Measurements from ENCODE around the gene ZNF771.

The ZNF771 gene

DNA sequence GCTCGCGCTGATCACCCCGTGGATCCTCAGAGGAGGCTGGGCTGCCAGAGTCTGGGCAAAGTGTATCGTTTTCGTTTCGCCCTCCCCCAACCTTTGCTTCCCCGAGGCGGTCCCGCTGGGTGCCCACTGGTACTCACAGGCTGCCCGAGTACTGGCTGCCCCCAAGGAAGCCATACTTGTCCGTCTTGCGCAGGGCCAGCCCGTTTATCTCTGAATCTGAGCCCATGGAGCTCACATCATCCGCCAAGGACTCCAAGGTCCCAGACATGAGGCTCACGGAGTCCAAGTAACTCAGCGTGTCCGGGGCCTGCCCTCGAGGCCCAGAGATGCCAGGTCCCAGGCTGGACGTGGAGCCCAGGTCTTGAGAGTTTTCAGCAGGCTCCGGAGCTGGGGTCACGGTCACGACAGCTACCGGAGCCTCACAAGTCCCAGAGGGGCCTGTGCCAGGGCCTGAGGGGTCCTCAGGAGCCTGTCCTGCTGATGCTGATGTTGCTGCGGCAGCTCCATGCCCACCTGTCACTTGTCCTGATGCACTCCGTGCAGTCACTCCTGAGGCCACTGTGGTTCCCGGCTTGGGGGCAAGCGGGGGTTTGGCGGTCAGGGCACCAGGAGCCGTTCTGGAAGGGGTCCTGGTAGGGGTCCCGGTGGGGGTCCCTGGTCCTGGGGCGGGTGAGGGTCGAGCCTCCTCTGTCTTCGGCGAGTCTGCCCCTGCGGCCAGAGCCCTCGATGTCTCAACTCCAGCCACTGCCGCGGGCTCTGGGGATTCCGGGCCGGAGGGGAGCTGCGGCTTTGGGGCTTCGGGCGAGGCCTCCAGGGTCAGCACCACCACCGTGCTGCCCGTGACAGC is 38.1 kb upstream of the ZNF771 start:
- Histone ChIP-seq H3K4me3 (ENCODE audit: low read length) (peak overlapping the region; percentile 56), H3K9me3 (ENCODE audit: low read length) (no peaks in the 10 kb centered on the region), H3K4me1 (ENCODE audit: insufficient read depth, low read length) (peaks cover 30% of the 10 kb centered on the region), H2AFZ (ENCODE audit: low read depth, low read length) (peak overlapping the region; percentile 18), H3K36me3 (ENCODE audit: insufficient read depth, low read length) (peaks cover 9% of the 10 kb centered on the region), H3K27me3 (ENCODE audit: insufficient read depth, low read length) (no peaks in the 10 kb centered on the region)

DNA sequence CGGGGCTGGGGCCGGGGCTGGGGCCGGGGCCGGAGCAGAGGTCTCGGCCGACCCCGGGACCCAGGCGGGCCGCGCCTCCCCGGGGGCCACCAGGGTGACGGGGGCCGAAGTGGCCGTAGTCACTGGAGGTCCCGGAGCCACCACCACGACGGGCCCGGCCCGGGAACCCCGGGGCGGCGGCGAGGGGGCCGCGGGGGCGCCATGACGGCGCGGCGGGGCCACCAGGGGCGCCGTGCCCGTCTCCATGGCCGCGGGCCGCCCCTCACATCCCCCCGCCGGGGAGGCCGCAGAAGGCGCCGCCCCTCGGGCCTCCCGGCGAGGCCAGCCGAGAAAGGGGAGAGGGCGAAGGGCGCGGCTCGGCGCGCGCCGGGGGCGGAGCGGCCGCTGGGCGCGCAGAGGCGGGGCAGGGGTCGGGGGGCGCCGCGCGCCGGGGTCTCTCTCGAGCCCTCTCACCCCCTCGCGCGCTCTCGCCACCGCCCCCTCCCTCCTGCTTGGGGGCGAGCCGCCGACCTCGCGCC is 37.4 kb upstream of the ZNF771 start:
- Histone ChIP-seq H3K9me3 (ENCODE audit: low read length) (no peaks in the 10 kb centered on the region), H3K4me3 (ENCODE audit: low read length) (peak overlapping the region; percentile 56), H3K27me3 (ENCODE audit: insufficient read depth, low read length) (no peaks in the 10 kb centered on the region), H3K36me3 (ENCODE audit: insufficient read depth, low read length) (peaks cover 9% of the 10 kb centered on the region), H2AFZ (ENCODE audit: low read depth, low read length) (peak overlapping the region; percentile 18), H3K4me1 (ENCODE audit: insufficient read depth, low read length) (peaks cover 30% of the 10 kb centered on the region)

DNA sequence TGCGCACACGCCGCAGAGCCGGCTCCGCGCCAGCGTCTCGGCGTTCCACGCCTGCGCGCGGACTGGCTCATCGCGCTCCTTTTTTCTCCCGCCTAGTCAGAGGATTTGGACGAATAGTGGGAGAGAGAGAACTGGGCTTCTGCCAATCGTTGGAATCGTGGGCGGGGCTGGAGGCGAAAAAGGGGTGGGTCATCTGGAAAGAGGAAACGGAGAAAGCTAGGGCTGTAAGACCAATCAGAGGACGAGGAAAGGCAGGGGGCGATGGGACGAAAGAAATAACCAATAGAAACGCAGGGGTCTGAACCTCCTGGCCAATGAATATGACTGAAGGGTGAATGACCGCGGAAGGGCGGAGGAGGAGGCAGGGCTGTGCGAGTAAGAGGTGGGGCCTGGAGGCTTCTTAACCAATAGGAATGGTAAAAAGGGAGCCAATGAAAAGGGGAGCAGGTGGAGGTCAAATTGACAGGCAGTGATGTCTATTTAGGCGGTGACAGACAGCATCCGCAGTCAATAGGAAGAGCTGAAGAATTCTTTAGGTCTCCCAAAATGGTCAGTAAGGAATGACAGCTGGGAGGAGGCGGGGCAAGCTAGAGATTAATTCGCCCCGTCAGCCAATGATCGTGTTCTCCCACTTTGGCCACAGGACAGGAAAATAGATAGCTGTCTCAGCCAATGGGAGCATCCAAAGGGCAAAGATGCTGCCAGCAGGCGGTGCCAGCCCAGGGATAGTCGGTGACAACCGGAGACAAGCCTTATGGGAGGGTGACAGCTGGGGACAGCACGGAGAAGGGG is 36.8 kb upstream of the ZNF771 start, which contains the start of gene TBC1D10B:
Gene TBC1D10B (minus strand): TSS at position 39 of the 792 bp plus-strand sequence. CDS start 311 bp downstream, outside the sequence.
- Histone ChIP-seq H3K36me3 (ENCODE audit: insufficient read depth, low read length) (peaks cover 6% of the 10 kb centered on the region), H3K9me3 (ENCODE audit: low read length) (no peaks in the 10 kb centered on the region), H3K27me3 (ENCODE audit: insufficient read depth, low read length) (no peaks in the 10 kb centered on the region), H3K4me1 (ENCODE audit: insufficient read depth, low read length) (peaks cover 30% of the 10 kb centered on the region), H3K4me3 (ENCODE audit: low read length) (peak within 1 kb of the TSS; percentile 56), H2AFZ (ENCODE audit: low read depth, low read length) (peak within 1 kb of the TSS; percentile 18)

DNA sequence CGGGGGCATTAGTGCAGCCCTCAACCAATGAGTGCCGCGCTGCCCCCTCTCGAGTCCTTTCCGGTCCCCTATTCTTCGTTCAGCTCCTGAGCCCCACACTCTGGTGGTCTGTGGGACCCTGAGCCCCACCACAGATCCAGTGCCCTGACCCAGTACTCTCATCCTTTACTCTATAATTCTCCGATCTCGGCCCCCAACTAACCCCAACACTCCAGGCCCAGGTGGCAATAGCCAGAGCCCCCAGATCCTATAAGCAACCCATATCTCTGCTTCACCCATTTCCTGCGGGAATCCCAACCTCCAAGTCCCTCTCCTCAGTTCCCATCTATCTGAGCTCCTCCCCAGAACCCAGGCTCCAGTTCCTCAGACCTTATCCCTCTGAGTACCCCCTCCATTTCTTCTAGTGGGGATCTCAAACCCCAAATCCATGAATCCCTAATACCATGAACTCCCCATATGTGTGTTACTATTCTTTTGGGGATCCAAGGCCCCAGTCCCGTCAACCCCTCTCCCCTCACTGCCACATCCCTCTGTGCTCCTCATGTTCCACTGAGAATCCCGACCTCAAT is 36.1 kb upstream of the ZNF771 start:
- peak overlapping the region; percentile 42 for H3K4me3 ChIP-seq (ENCODE audit: low read length)
- no peaks in the 10 kb centered on the region for H3K9me3 ChIP-seq (ENCODE audit: low read length)
- H3K27me3 ChIP-seq (ENCODE audit: insufficient read depth, low read length), result no peaks in the 10 kb centered on the region
- H2AFZ ChIP-seq (ENCODE audit: low read depth, low read length), result no peak overlapping the region
- peaks cover 3% of the 10 kb centered on the region for H3K36me3 ChIP-seq (ENCODE audit: insufficient read depth, low read length)
- H3K4me1 ChIP-seq (ENCODE audit: insufficient read depth, low read length), result peaks cover 30% of the 10 kb centered on the region

DNA sequence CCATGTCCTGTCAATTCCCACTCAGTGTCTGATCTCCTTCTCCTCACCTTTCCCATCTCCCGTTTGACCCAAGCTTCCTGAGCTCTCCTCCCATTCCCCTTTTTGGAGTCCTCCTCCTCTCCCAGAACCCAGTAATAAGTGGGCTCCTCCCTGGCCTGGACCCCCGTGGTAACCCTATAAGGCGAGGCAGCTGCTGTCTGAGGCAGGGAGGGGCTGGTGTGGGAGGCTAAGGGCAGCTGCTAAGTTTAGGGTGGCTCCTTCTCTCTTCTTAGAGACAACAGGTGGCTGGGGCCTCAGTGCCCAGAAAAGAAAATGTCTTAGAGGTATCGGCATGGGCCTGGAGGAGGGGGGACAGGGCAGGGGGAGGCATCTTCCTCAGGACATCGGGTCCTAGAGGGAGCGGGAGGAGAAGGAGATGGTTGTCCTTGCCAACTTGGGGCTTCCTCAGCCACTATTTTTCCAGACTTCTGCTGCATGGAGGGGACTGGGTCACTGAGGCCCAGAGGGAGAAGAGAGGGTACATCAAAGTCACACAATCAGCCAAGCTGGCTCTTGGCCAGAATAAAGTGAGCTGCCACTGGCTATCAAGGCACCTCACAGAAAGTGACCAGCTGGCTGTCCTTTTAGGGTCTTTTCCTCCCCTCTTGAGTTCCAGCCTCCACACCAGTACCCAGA is 35.2 kb upstream of the ZNF771 start:
- Histone ChIP-seq H3K27me3 (ENCODE audit: insufficient read depth, low read length) (no peaks in the 10 kb centered on the region), H2AFZ (ENCODE audit: low read depth, low read length) (no peak overlapping the region), H3K4me3 (ENCODE audit: low read length) (no peak overlapping the region), H3K9me3 (ENCODE audit: low read length) (no peaks in the 10 kb centered on the region), H3K36me3 (ENCODE audit: insufficient read depth, low read length) (peaks cover 3% of the 10 kb centered on the region), H3K4me1 (ENCODE audit: insufficient read depth, low read length) (peaks cover 32% of the 10 kb centered on the region)

DNA sequence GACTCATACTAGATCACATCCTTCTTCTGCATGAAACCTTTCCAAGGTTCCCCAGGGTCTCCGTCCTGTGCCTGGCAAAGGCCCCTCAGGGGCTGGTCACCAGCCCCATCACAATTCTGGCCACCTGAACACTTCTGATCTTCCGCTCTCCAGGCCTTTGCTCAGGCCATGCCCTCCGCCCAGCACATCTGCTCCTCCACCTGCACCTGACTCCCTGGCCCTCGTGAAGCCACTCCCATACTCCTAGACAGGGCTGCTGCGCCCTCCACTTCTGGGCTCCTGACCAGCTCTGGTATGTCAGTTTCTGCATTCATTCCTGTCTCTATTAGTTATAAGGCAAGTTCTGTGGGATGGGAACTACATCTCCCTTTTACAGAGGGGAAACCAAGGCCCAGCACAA is 34.7 kb upstream of the ZNF771 start:
- Histone ChIP-seq H3K4me3 (ENCODE audit: low read length) (no peak overlapping the region), H3K36me3 (ENCODE audit: insufficient read depth, low read length) (no peaks in the 10 kb centered on the region)

DNA sequence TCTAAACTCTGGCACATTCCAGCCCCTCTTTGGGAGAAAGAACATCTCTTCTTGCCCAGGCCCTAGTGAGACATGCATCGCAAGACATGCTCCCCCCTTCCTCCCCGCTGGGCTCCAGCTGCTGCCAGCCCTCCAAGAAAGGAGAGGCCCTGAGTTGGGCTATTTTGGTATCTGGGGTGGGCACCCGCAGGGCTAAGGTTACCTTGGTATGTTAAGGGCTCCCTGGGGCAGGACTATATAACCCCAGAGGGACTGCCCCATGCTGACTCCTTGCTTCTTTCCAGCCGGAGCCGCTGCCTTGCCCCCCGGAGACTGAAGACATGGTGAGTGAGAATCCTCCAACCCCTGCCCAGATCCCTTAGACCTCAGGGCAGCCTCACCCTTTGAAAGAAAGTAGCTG is 32.9 kb upstream of the ZNF771 start, which contains the start of gene MYL11:
Gene MYL11 (plus strand): TSS at position 265 of the 400 bp plus-strand sequence. CDS start 56 bp downstream, at position 321.
- Histone ChIP-seq H3K4me1 (ENCODE audit: insufficient read depth, low read length) (peaks cover 18% of the 10 kb centered on the region), H3K4me3 (ENCODE audit: low read length) (no peak within 1 kb of the TSS), H3K9me3 (ENCODE audit: low read length) (no peaks in the 10 kb centered on the region), H3K27me3 (ENCODE audit: insufficient read depth, low read length) (no peaks in the 10 kb centered on the region), H2AFZ (ENCODE audit: low read depth, low read length) (no peak within 1 kb of the TSS), H3K36me3 (ENCODE audit: insufficient read depth, low read length) (no peaks in the 10 kb centered on the region)

More for the DNA sequence above, 34.7 kb upstream of the ZNF771 start:
- no peak overlapping the region for H2AFZ ChIP-seq (ENCODE audit: low read depth, low read length)
- H3K27me3 ChIP-seq (ENCODE audit: insufficient read depth, low read length), result no peaks in the 10 kb centered on the region
- peaks cover 29% of the 10 kb centered on the region for H3K4me1 ChIP-seq (ENCODE audit: insufficient read depth, low read length)
- no peaks in the 10 kb centered on the region for H3K9me3 ChIP-seq (ENCODE audit: low read length)

DNA sequence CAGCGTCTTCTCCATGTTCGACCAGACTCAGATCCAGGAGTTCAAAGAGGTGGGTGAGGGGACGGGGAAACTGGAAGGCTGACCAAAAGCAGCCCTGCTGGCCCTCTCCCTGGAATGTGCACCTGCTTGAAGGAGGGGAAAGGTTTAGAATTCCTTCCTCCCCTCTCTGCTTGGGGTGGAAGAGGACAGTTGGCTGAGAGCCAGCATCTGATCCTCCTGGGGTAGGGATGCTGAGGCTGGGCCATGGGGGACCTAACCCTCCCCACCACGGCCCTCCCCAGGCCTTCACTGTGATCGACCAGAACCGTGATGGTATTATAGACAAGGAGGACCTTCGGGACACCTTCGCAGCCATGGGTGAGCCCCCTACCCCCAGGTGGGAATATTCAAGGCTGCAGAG is 31.5 kb upstream of the ZNF771 start:
- Histone ChIP-seq H2AFZ (ENCODE audit: low read depth, low read length) (no peak overlapping the region), H3K36me3 (ENCODE audit: insufficient read depth, low read length) (no peaks in the 10 kb centered on the region), H3K4me1 (ENCODE audit: insufficient read depth, low read length) (peaks cover 18% of the 10 kb centered on the region), H3K27me3 (ENCODE audit: insufficient read depth, low read length) (no peaks in the 10 kb centered on the region), H3K9me3 (ENCODE audit: low read length) (no peaks in the 10 kb centered on the region), H3K4me3 (ENCODE audit: low read length) (no peak overlapping the region)

DNA sequence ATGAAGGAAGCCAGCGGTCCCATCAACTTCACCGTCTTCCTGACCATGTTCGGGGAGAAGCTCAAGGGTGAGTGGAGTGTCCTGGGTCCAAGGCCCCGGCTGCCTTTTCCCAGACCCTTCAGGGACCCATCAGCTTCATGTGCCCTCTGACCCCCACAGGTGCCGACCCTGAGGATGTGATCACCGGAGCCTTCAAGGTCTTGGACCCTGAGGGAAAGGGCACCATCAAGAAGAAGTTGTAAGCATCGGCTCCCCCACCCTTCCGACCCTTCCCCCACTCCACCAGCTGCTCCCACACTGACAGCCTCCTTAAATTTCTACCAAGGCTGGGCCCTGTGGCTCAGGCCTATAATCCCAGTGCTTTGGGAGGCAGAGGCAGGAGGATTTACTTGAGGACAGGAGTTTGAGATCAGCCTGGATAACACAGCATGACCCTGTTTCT is 30.9 kb upstream of the ZNF771 start:
- Histone ChIP-seq H2AFZ (ENCODE audit: low read depth, low read length) (no peak overlapping the region), H3K9me3 (ENCODE audit: low read length) (no peaks in the 10 kb centered on the region), H3K4me3 (ENCODE audit: low read length) (no peak overlapping the region), H3K36me3 (ENCODE audit: insufficient read depth, low read length) (no peaks in the 10 kb centered on the region), H3K4me1 (ENCODE audit: insufficient read depth, low read length) (peaks cover 18% of the 10 kb centered on the region), H3K27me3 (ENCODE audit: insufficient read depth, low read length) (no peaks in the 10 kb centered on the region)

DNA sequence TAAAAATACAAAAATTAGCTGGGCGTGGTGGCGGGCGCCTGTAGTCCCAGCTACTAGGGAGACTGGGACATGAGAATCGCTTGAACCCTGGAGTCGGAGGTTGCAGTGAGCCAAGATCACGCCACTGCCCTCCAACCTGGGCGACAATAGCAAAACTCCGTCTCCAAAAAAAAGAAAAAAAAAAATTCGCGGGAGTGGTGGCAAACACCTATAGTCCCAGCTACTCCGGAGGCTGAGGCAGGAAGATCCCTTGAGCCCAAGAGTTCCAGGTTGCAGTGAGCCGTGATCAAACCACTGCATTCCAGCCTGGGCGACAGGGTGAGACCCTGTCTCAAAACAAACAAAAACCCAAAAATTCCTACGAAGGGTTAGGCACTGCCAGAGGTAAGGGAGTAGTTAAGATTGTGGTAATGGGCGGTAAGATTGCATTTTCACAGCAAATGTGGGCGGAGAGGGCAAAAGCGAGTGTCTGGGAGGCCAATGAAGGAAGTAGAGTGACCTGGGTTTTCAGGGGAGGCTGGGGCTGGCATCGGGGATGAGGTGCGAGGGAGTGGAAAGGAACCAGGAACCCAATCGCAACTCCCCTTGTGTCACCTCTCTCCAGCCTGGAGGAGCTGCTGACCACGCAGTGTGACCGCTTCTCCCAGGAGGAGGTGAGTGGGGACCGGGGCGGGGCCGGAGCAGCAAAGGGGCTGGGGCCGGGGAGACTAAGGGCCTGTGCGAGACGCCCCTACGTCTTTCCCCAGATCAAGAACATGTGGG is 30.2 kb upstream of the ZNF771 start:
- Histone ChIP-seq H2AFZ (ENCODE audit: low read depth, low read length) (peak overlapping the region; percentile 48), H3K9me3 (ENCODE audit: low read length) (no peaks in the 10 kb centered on the region), H3K4me1 (ENCODE audit: insufficient read depth, low read length) (peaks cover 15% of the 10 kb centered on the region), H3K27me3 (ENCODE audit: insufficient read depth, low read length) (no peaks in the 10 kb centered on the region), H3K4me3 (ENCODE audit: low read length) (peak overlapping the region; percentile 54), H3K36me3 (ENCODE audit: insufficient read depth, low read length) (no peaks in the 10 kb centered on the region)

DNA sequence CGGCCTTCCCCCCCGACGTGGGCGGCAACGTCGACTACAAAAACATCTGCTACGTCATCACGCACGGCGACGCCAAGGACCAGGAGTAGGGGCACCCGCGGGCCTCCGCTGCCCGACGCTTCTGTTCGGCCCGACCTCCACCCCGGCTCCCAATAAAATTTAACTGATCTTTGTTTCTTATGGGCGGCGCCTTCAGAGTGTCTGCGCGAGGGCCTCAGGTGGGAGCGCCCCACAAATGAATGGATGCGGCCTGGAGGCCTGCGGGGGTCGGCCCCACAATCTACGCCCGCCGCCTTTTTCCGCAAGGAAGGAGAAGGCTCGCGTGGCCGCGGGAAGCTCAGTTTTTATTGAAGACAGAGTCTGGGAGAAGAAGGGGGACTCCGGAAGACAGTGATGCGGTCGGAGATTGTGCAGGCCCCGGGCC is 29.6 kb upstream of the ZNF771 start:
- Histone ChIP-seq H3K27me3 (ENCODE audit: insufficient read depth, low read length) (no peaks in the 10 kb centered on the region), H3K9me3 (ENCODE audit: low read length) (no peaks in the 10 kb centered on the region), H3K4me3 (ENCODE audit: low read length) (peak overlapping the region; percentile 54), H2AFZ (ENCODE audit: low read depth, low read length) (peak overlapping the region; percentile 48), H3K36me3 (ENCODE audit: insufficient read depth, low read length) (no peaks in the 10 kb centered on the region), H3K4me1 (ENCODE audit: insufficient read depth, low read length) (peaks cover 15% of the 10 kb centered on the region)
